Body of pancreas (tissue), 4 donors: ENCODE data around the gene SLC4A1.

Source experiments
- CTCF ChIP-seq, 7 experiments: fragments of 450-650 bp in 4 of 7; fragments of 200-600 bp in 3 of 7; sonication (generic) in 3 of 7; IDR thresholded peaks; one replicate each; pipeline ENCODE4 v1.5.1; 2016 to 2019; ENCODE audit warnings: antibody characterized with exemption in 7 of 7
- POLR2A ChIP-seq, 3 donors: fragments of 450-650 bp; IDR thresholded peaks; one replicate each; pipeline ENCODE4 v1.6.1; 2016; ENCODE audit warnings: antibody characterized with exemption in 3 of 3, mild to moderate bottlenecking in 2 of 3

GRCh38 chr17:44203731-44204440, 64.0 kb downstream of the SLC4A1 start:
- TF ChIP-seq POLR2A (IDR thresholded peaks at IDR 0.05): no peak
- peak; percentile 33 to 76 (median 56) for TF ChIP-seq CTCF (IDR thresholded peaks at IDR 0.05)
